ENCODE measurements around the gene PSMB2. TPM values are rescaled to one million over a fixed set of nuclear protein-coding genes. Genes with fewer than 3 reads are reported as not detected.

PSMB2 gene
- total RNA-seq, 1 donor from 2014 or later, result 98.6 TPM

GRCh38 chr1:35594005-35594760, 47.1 kb downstream of the PSMB2 start:
- Mint-ChIP-seq H3K27ac (ENCODE audit: unreplicated experiment) (peak overlapping the region; percentile 5), H3K4me1 (ENCODE audit: low read depth, unreplicated experiment) (peaks cover 9% of the 10 kb centered on the region), H3K27me3 (ENCODE audit: low read depth, unreplicated experiment) (peaks cover 8% of the 10 kb centered on the region), H3K36me3 (ENCODE audit: low read depth, unreplicated experiment) (peaks cover 9% of the 10 kb centered on the region), H3K4me3 (ENCODE audit: unreplicated experiment) (no peak overlapping the region), H3K9me3 (ENCODE audit: unreplicated experiment) (peaks cover 2% of the 10 kb centered on the region)
- Histone ChIP-seq H3K4me3 (ENCODE audit: insufficient read depth, low read depth, low read length) (no peak overlapping the region), H3K4me2 (ENCODE audit: low read length) (no peak overlapping the region), H2AFZ (ENCODE audit: low read depth, low read length) (no peak overlapping the region), H3K27ac (ENCODE audit: low read depth, low read length) (no peak overlapping the region), H3K36me3 (ENCODE audit: insufficient read depth, low read length) (no peaks in the 10 kb centered on the region), H3K79me2 (ENCODE audit: insufficient read depth, low read length) (no peaks in the 10 kb centered on the region), H3K9ac (ENCODE audit: low read length) (no peak overlapping the region), H3K27me3 (ENCODE audit: insufficient read depth, low read length) (no peaks in the 10 kb centered on the region), H4K20me1 (ENCODE audit: insufficient read depth, low read length) (no peaks in the 10 kb centered on the region), H3K9me3 (ENCODE audit: insufficient read depth, low read depth, low read length) (no peaks in the 10 kb centered on the region), H3K4me1 (ENCODE audit: insufficient read depth, low read length) (no peaks in the 10 kb centered on the region)
- DNase-seq (ENCODE audit: low read depth), result no peak
- no peak for FAIRE-seq
- TF ChIP-seq CTCF (IDR thresholded peaks at IDR 0.05; ENCODE audit: insufficient read depth, low read depth, low read length), result no peak
- no peak for TF ChIP-seq EZH2 (IDR thresholded peaks at IDR 0.05; ENCODE audit: insufficient read depth, low read length)

- DNase-seq (ENCODE audit: low read depth), result peak; percentile 25
- H3K27me3 ChIP-seq (ENCODE audit: insufficient read depth, low read length), result no peaks in the 10 kb centered on the region
- no peaks in the 10 kb centered on the region for H3K79me2 ChIP-seq (ENCODE audit: insufficient read depth, low read length)
- H3K4me3 ChIP-seq (ENCODE audit: insufficient read depth, low read depth, low read length), result no peak overlapping the region
- H3K9me3 Mint-ChIP-seq (ENCODE audit: unreplicated experiment), result peaks cover 2% of the 10 kb centered on the region
- H4K20me1 ChIP-seq (ENCODE audit: insufficient read depth, low read length), result no peaks in the 10 kb centered on the region
- H3K9me3 ChIP-seq (ENCODE audit: insufficient read depth, low read depth, low read length), result no peaks in the 10 kb centered on the region
- no peak overlapping the region for H3K9ac ChIP-seq (ENCODE audit: low read length)
- no peak overlapping the region for H3K27ac ChIP-seq (ENCODE audit: low read depth, low read length)
- no peak for FAIRE-seq
- H3K4me1 ChIP-seq (ENCODE audit: insufficient read depth, low read length), result no peaks in the 10 kb centered on the region
- no peaks in the 10 kb centered on the region for H3K36me3 ChIP-seq (ENCODE audit: insufficient read depth, low read length)
- no peak overlapping the region for H3K4me3 Mint-ChIP-seq (ENCODE audit: unreplicated experiment)
- no peak for TF ChIP-seq EZH2 (IDR thresholded peaks at IDR 0.05; ENCODE audit: insufficient read depth, low read length)
- TF ChIP-seq CTCF (IDR thresholded peaks at IDR 0.05; ENCODE audit: insufficient read depth, low read depth, low read length), result no peak
- H3K4me2 ChIP-seq (ENCODE audit: low read length), result no peak overlapping the region
- H3K36me3 Mint-ChIP-seq (ENCODE audit: low read depth, unreplicated experiment), result peaks cover 9% of the 10 kb centered on the region
- H3K27ac Mint-ChIP-seq (ENCODE audit: unreplicated experiment), result no peak overlapping the region
- peaks cover 7% of the 10 kb centered on the region for H3K4me1 Mint-ChIP-seq (ENCODE audit: low read depth, unreplicated experiment)
- peaks cover 13% of the 10 kb centered on the region for H3K27me3 Mint-ChIP-seq (ENCODE audit: low read depth, unreplicated experiment)
- no peak overlapping the region for H2AFZ ChIP-seq (ENCODE audit: low read depth, low read length)
Observed at GRCh38 chr1:35592991-35593769, 48.1 kb downstream of the PSMB2 start.

Data from astrocyte (in vitro differentiated cells and primary cell).